H9 (cell line): ENCODE results near the gene TNRC6A. TPM values are rescaled to one million over a fixed set of nuclear protein-coding genes. Genes with fewer than 3 reads are reported as not detected.

ENCODE experiments used
- DNase-seq: peaks from one replicate; pipeline ENCODE4 v3.0.0-alpha.2; 2017
- H2AFZ ChIP-seq: one replicate; pipeline ENCODE4 v1.6.1; 2013; ENCODE audit warnings: mild to moderate bottlenecking, low read length, control low read depth, moderate library complexity
- H2AK5ac ChIP-seq: 2 replicates; pipeline ENCODE4 v1.6.1; 2013; ENCODE audit warnings: low read length, control low read depth, mixed read lengths; ENCODE audit not compliant: insufficient read length
- H2BK120ac ChIP-seq: one replicate; pipeline ENCODE4 v1.6.1; 2013; ENCODE audit warnings: low read depth, mild to moderate bottlenecking, low read length, control low read depth, inconsistent platforms; ENCODE audit not compliant: poor library complexity, severe bottlenecking
- H2BK12ac ChIP-seq: 2 replicates; pipeline ENCODE4 v1.6.1; 2013; ENCODE audit warnings: low read length, control low read depth, mixed read lengths, low read depth; ENCODE audit not compliant: insufficient read length
- H2BK15ac ChIP-seq: 2 replicates; pipeline ENCODE4 v1.6.1; 2013; ENCODE audit warnings: low read depth, low read length, control low read depth
- H2BK20ac ChIP-seq: one replicate; pipeline ENCODE4 v1.6.1; 2013; ENCODE audit warnings: low read depth, mild to moderate bottlenecking, low read length, control low read depth, inconsistent platforms; ENCODE audit not compliant: poor library complexity, severe bottlenecking
- H2BK5ac ChIP-seq: 2 replicates; pipeline ENCODE4 v1.6.1; 2013; ENCODE audit warnings: low read length, control low read depth, mixed read lengths; ENCODE audit not compliant: insufficient read length
- H3K14ac ChIP-seq: 2 replicates; pipeline ENCODE4 v1.6.1; 2013; ENCODE audit warnings: low read length, control low read depth; ENCODE audit not compliant: insufficient read depth
- H3K18ac ChIP-seq: 2 replicates; pipeline ENCODE4 v1.6.1; 2013; ENCODE audit warnings: low read depth, mild to moderate bottlenecking, mixed read lengths, low read length, control low read depth; ENCODE audit not compliant: insufficient read length
- H3K23ac ChIP-seq: 2 replicates; pipeline ENCODE4 v1.6.1; 2013; ENCODE audit warnings: low read length, control low read depth, mixed read lengths, low read depth; ENCODE audit not compliant: insufficient read length
- H3K23me2 ChIP-seq: 2 replicates; pipeline ENCODE4 v1.6.1; 2013; ENCODE audit warnings: low read depth, mild to moderate bottlenecking, mixed read lengths, low read length, control low read depth; ENCODE audit not compliant: insufficient read length, poor library complexity, severe bottlenecking
- H3K27ac ChIP-seq: 2 replicates; pipeline ENCODE4 v1.5.1; 2013; ENCODE audit warnings: low read length, control low read depth, mixed read lengths, low read depth; ENCODE audit not compliant: insufficient read length
- H3K27me3 ChIP-seq: 2 replicates; pipeline ENCODE4 v1.6.1; 2013; ENCODE audit warnings: low read length, control low read depth, inconsistent platforms; ENCODE audit not compliant: insufficient read depth
- H3K4ac ChIP-seq: 2 replicates; pipeline ENCODE4 v1.6.1; 2013; ENCODE audit warnings: low read depth, mild to moderate bottlenecking, control low read depth, inconsistent platforms, low read length, moderate library complexity
- H3K4me1 ChIP-seq: 2 replicates; pipeline ENCODE4 v1.6.1; 2013; ENCODE audit warnings: low read length, control low read depth, inconsistent platforms; ENCODE audit not compliant: insufficient read depth
- H3K4me2 ChIP-seq: 2 replicates; pipeline ENCODE4 v1.6.1; 2013; ENCODE audit warnings: low read length, control low read depth, mixed read lengths; ENCODE audit not compliant: insufficient read length, insufficient read depth
- H3K56ac ChIP-seq: 2 replicates; pipeline ENCODE4 v1.6.1; 2013; ENCODE audit warnings: low read depth, mild to moderate bottlenecking, mixed read lengths, low read length, control low read depth; ENCODE audit not compliant: insufficient read length
- H3K79me1 ChIP-seq: 2 replicates; pipeline ENCODE4 v1.6.1; 2013; ENCODE audit warnings: low read depth, mild to moderate bottlenecking, moderate library complexity, low read length, control low read depth, inconsistent platforms; ENCODE audit not compliant: insufficient read depth, poor library complexity, severe bottlenecking
- H3K79me2 ChIP-seq: 2 replicates; pipeline ENCODE4 v1.6.1; 2013; ENCODE audit warnings: low read length, control low read depth, inconsistent platforms; ENCODE audit not compliant: insufficient read depth
- H3K9ac ChIP-seq: 2 replicates; pipeline ENCODE4 v1.6.1; 2013; ENCODE audit warnings: low read length, control low read depth, mixed read lengths; ENCODE audit not compliant: insufficient read length; ENCODE audit errors: extremely low read depth
- H3K9me3 ChIP-seq: one replicate; pipeline ENCODE4 v1.6.1; 2013; ENCODE audit warnings: low read depth, low read length, inconsistent platforms; ENCODE audit not compliant: control insufficient read depth
- H3T11ph ChIP-seq: one replicate; pipeline ENCODE4 v1.6.1; 2013; ENCODE audit warnings: mild to moderate bottlenecking, low read length, control low read depth, inconsistent platforms
- H4K20me1 ChIP-seq: one replicate; pipeline ENCODE4 v1.6.1; 2013; ENCODE audit not compliant: control insufficient read depth, insufficient read length, insufficient read depth
- H4K5ac ChIP-seq: 2 replicates; pipeline ENCODE4 v1.6.1; 2013; ENCODE audit warnings: low read depth, mild to moderate bottlenecking, mixed read lengths, low read length, control low read depth; ENCODE audit not compliant: insufficient read length
- H4K8ac ChIP-seq: replicated peaks from 2 replicates; pipeline ENCODE4 v1.6.1; 2013; ENCODE audit warnings: low read length, control low read depth, mixed read lengths, low read depth; ENCODE audit not compliant: insufficient read length
- H4K91ac ChIP-seq: 2 replicates; pipeline ENCODE4 v1.6.1; 2013; ENCODE audit warnings: low read depth, mild to moderate bottlenecking, moderate library complexity, mixed read lengths, low read length, control low read depth; ENCODE audit not compliant: insufficient read length
- H3K27ac Mint-ChIP-seq, 3 experiments: 2 replicates in 2 of 3; 3 replicates in 1 of 3; pipeline ENCODE4 v1.8.0; 2020 to 2021; ENCODE audit warnings: mixed read lengths in 3 of 3, mild to moderate bottlenecking in 1 of 3, moderate library complexity in 1 of 3
- H3K27me3 Mint-ChIP-seq: 2 replicates; pipeline ENCODE4 v1.8.0; 2021; ENCODE audit warnings: low read depth, mild to moderate bottlenecking, moderate library complexity, mixed read lengths
- H3K36me3 Mint-ChIP-seq, 3 experiments: 2 replicates in 2 of 3; 3 replicates in 1 of 3; pipeline ENCODE4 v1.8.0; 2020 to 2021; ENCODE audit warnings: low read depth in 3 of 3, mixed read lengths in 3 of 3; ENCODE audit not compliant: insufficient read depth in 1 of 3
- H3K4me1 Mint-ChIP-seq, 2 experiments: 2 replicates each; pipeline ENCODE4 v1.8.0; 2020; ENCODE audit warnings: mixed read lengths in 2 of 2
- H3K4me3 Mint-ChIP-seq, 2 experiments: 2 replicates in 1 of 2; 3 replicates in 1 of 2; pipeline ENCODE4 v1.8.0; 2020 to 2021; ENCODE audit warnings: mild to moderate bottlenecking in 2 of 2, mixed read lengths in 2 of 2, moderate library complexity in 1 of 2
- H3K9me3 Mint-ChIP-seq, 2 experiments: 2 replicates in 1 of 2; 3 replicates in 1 of 2; pipeline ENCODE4 v1.8.0; 2020; ENCODE audit warnings: mild to moderate bottlenecking in 2 of 2, mixed read lengths in 2 of 2, moderate library complexity in 1 of 2
- CTCF ChIP-seq: fragments of 200-600 bp; sonication (generic); conservative IDR thresholded peaks from 3 replicates; pipeline ENCODE4 v1.8.0; 2021; ENCODE audit warnings: antibody characterized with exemption, mild to moderate bottlenecking
- WGBS: extraction: QIAGEN DNeasy Blood & Tissue Kit; methylation state at CpG from one replicate; pipeline ENCODE4 v1.1.7; 2013; ENCODE audit warnings: missing lambda C conversion rate, low lambda C conversion rate, mixed read lengths; ENCODE audit not compliant: insufficient read length; ENCODE audit errors: extremely low coverage; 5-methylcytosine and 5-hydroxymethylcytosine counted together
- total RNA-seq: library from RNA; stranded (reverse); gene quantifications from 2 replicates; pipeline ENCODE4 v1.2.1, GENCODE V29; 2021

Gene TNRC6A
- total RNA-seq, 1 experiment from 2014 or later: 114 TPM

GRCh38 chr16:24681793-24682192 is 47.7 kb upstream of the TNRC6A start:
- WGBS: no CpG with 5 or more reads among the region's 6 CpGs
- Mint-ChIP-seq H3K27me3 (no peaks in the 10 kb centered on the region; the same call in 1 of the 2 replicates), H3K27ac (no peak overlapping the region; a peak in 1 of 7 replicates), H3K36me3 (no peaks in the 10 kb centered on the region), H3K4me3 (no peak overlapping the region), H3K9me3 (no peaks in the 10 kb centered on the region), H3K4me1 (peaks cover 27 to 34% of the 10 kb centered on the region in 2 experiments)
- H3K18ac ChIP-seq: no peak overlapping the region
- no peak overlapping the region for H3K4ac ChIP-seq
- no peak overlapping the region for H3T11ph ChIP-seq
- H2BK5ac ChIP-seq: no peak overlapping the region
- H2BK20ac ChIP-seq: no peak overlapping the region
- no peaks in the 10 kb centered on the region for H3K4me1 ChIP-seq
- H3K79me2 ChIP-seq: no peaks in the 10 kb centered on the region
- DNase-seq: no peak
- H3K23ac ChIP-seq: no peak overlapping the region
- no peaks in the 10 kb centered on the region for H3K23me2 ChIP-seq
- H4K5ac ChIP-seq: no peak overlapping the region
- no peaks in the 10 kb centered on the region for H3K9me3 ChIP-seq
- H3K4me2 ChIP-seq: no peak overlapping the region
- no peak overlapping the region for H2AFZ ChIP-seq
- no peak overlapping the region for H3K14ac ChIP-seq
- no peak overlapping the region for H4K91ac ChIP-seq
- no peak overlapping the region for H2AK5ac ChIP-seq
- no peak overlapping the region for H2BK15ac ChIP-seq
- H3K9ac ChIP-seq: no peak overlapping the region
- no peak overlapping the region for H3K27ac ChIP-seq
- H3K56ac ChIP-seq: no peak overlapping the region
- no peak overlapping the region for H2BK12ac ChIP-seq
- H4K8ac ChIP-seq: no peak overlapping the region
- H2BK120ac ChIP-seq: no peak overlapping the region
- no peaks in the 10 kb centered on the region for H3K79me1 ChIP-seq
- no peaks in the 10 kb centered on the region for H3K27me3 ChIP-seq
- no peaks in the 10 kb centered on the region for H4K20me1 ChIP-seq
- TF ChIP-seq CTCF: no peak
